Activated naive CD4-positive, alpha-beta T cell treated with anti-CD3 and anti-CD28 coated beads, Interleukin-2, amount 50 U/mL, for 16 hours (primary cell): Measurements from ENCODE around the gene ECPAS.
"Not testable (repeated sequence)": the region's sequence is repeated elsewhere in the genome, so short reads cannot be mapped to it uniquely, and the experiment has no call there.

Source experiments
- DNase-seq: peaks from one replicate; pipeline ENCODE4 v3.0.0-alpha.2; 2020

ECPAS gene

GRCh38 chr9:111475195-111475594 is 9.0 kb downstream of the ECPAS start:
- no peak for DNase-seq

GRCh38 chr9:111474385-111474784 is 9.8 kb downstream of the ECPAS start:
- DNase-seq, result no peak

DNA sequence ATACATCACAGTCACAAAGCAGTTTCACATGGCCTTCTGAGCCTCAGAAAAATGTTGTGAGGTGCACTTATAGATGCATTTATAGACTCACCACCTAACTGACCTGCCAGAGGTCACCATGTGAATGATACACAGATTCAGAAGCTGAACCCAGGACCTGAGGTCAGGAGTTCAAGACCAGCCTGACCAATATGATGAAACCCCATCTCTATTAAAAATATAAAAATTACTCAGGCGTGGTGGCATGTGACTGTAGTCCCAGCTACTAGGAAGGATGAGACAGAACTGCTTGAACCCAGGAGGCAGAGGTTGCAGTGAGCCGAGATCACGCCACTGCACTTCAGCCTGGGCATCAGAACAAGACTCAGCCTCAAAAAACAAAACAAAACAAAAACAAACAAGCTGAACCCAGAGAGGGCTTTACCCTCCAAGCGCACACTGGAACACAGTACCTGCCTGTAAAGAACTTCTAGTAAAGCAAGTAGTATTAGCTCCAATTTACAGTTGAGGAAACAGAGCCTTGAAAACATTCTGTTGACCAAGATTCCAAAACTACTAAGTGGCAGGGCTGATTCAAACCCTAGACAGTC is 16.3 kb downstream of the ECPAS start:
- no peak for DNase-seq

DNA sequence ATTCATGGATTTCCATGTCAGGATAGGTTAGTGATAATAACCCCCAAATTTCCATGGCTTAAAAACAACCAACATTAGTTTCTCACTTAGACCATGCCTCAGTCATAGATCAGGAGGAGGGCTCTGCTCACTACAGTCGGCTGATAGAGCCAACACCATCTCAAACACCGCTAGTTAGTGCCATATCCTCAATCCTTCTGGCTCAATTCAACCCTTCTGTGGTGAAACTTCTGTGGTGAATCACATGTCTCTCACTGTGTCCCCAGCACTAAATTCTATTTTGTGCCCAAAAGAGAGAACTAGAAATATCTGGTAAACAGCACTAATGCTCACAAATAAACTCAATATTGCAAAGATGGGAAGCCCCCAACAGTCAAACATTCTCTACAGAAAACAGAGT is 21.1 kb downstream of the ECPAS start:
- no peak for DNase-seq

DNA sequence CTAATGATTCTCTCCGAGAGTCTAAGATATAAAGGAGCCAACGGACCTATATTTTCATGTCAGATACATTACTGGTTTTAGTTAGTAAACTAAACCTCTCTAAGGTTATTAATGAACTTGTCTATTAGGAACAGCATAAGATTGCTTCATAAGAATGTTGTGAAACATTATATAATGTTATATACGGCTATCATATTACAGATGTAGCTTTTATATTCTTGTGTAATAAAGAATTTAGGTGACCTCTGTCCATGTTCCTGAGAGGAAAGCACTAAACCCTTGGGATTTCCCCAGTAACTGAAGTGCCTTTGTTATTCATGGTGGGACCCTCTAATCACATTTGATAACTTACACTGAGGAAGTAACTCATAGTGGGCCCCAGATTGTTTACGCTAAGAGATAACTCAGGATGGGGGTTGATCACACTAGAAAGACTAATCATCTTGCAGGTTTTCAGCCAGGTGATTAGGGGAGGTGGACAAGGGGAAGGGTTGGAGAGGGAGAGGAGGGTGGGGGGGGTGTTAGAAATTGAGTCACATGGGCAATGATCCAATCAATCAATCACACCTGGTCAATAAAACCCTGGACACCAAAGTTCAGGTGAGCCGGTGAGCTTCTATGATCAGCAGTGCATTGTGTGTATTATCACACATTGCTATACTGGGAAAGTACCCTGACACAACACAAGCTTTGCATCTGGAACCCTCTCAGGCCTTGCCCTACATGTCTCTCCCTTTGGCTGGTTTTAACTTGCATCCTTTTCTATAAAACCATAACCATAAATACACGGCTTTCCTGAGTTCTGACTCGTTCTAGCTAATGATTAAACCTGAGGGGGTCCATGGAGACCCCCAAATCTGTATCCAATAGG is 25.8 kb downstream of the ECPAS start:
- DNase-seq, result no peak

- DNase-seq, result no peak
These were observed 27.7 kb downstream of the ECPAS start for GRCh38 chr9:111456529-111456928.

DNA sequence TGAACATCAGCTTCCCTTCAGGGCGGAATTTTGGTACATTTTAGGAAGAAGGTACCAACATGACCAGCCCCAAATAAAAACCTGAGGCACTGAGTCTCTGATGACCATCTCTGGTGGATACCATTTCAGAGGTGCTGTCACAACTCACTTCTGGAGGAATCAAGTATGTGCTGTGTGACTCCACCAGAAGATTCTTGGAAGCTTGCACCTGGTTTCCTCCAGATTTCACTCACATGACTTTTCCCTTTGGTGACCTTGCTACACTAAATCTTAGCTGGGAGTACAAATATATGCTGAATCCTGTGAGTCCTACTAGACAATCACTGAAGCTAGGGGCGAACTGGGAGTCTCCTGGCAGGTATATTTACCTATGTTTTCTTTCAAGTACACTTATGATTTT is 28.5 kb downstream of the ECPAS start:
- DNase-seq, result no peak

GRCh38 chr9:111454751-111455150 is 29.4 kb downstream of the ECPAS start:
- no peak for DNase-seq

DNA sequence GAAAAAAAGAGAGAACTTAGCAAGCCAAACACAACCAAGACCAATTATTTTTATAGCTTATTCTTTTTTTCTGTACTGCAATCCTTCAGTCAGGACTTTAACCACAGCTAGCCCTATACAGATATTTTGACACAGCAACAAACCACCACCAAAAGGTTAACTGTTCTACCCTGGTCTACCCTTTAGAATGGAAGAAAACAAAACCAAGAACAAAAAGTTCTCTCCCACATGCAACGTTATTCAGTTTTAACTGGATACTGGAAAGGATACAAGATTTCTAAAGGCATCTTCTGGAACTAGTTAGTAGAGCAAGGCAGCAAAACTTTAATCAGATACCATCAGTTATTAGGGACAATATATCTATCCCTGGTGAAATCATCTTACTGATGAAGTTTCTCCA is 32.6 kb downstream of the ECPAS start:
- no peak for DNase-seq

DNA sequence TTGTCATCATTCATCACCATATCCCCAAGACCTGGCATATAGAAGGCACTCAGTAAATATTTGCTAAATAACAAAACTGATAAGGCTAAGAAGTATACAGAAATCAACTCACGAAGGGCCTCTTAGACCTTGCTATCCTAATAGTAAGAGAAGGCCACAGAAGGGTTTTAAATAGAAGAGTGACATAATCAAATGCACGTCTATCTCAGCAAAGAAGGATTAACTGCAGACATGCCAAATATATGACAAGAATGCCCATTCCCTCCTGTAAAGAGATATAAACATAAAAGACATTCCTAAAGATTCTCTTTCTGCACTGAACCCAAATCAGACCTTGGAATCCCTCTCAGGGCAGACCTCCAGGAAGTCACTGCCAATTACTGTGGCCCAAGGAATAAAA is 34.1 kb downstream of the ECPAS start:
- no peak for DNase-seq

DNA sequence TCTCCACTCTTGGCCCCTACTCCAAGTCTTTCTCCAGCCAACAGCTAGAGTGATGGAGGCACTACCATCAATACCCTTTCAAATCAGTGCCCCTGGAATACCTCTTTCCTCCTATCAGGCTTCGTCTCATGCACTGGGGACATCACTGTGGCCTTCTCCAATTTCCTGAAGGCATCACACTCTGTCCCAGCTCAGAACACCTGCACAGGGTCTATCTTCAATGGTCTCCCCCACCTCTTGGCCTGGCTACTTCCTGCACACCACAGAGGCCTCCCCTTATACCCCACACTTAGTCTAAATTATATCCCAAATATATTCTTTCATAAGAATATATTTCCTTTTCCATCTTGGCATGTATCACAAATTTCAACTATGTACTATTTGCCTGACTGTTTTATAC is 34.5 kb downstream of the ECPAS start:
- no peak for DNase-seq

GRCh38 chr9:111445799-111446198 is 38.4 kb downstream of the ECPAS start:
- DNase-seq, result not testable (repeated sequence)

- no peak for DNase-seq
These were observed 40.7 kb downstream of the ECPAS start for GRCh38 chr9:111443454-111443853.

DNA sequence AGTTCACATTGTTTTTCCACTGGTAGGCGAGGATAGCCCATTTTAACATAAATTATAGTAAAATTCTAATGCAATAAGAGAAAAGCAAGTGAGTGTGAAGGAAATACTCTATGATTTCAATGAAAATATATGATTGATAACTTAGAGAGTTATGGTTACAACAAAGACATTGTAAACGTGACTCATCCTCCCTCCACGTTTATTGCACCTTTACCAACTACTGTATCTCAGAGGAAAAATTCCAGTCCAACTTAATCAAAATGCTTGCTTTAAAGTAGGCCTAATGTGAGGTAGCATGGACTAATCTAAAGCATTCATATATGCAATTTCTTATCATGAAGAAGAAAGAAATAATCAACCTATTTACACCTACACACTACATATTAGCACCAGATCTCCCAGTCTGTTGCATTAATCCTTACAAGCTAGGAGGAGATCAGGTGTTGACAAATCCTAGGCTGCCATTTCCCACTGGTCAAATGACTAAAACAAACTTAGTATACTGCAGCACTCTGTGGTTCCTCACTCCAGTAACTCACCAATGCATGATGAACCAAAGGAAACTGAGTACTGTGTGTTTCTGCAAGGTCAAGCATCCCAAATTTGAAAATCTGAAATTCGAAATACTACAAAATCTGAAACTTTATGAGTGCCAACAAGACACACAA is 41.7 kb downstream of the ECPAS start:
- no peak for DNase-seq

DNA sequence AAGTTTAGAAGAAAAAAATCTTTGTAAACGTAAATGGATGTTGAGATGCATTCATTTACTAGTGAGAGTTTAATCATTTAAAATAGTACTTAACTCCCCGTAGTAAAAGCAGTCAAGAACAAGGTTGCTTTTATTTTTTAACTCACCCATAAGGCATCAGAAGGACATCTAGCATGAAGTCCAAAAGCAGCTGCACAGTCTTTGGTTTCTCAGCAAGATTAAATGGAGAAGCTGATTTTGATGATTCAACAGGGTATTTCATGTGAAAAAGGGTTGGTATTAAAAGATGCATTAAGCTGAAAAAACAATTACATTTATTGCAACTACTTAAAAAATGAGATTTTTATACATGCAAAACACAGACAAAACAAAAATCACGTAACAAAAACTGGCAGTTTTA is 44.0 kb downstream of the ECPAS start:
- no peak for DNase-seq

GRCh38 chr9:111438541-111439235 is 45.5 kb downstream of the ECPAS start:
- DNase-seq, result no peak

DNA sequence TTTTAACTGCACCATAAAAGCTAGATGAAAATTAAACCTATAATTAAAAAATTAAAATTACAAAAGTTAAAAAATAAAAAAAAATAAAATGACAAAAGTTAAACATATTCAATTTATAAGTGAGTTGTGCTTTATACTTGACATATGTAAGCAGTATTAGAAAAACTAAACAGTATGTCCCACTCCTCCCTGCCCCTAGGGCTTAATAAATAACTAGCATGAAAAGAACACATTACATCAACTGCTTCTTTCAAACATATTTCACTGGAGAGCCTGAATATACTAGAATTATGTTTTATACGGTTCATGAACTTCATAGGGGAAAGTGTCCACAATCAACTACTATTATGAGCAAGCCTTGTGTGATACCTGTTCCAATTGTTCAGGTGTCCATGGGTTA is 47.6 kb downstream of the ECPAS start:
- DNase-seq, result no peak

DNA sequence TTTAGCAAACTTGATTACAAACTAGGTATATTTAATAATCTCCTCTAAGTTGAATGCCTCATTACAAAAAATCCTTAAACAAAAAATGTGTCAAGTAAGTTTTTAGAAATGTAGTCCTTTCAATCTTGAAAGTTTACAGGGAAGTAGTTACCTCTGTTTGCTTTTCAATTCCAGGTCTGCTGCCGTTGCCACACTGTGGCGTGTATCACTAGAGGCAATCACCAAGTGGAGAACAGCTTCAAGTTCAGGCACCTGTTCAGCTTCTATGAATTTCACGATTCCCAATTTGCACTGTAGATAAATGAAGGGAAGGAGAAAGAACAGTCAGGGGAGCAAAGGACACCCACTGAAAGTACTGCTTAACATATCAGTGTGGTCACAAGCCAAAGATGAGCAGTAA is 51.1 kb downstream of the ECPAS start:
- DNase-seq, result no peak

DNA sequence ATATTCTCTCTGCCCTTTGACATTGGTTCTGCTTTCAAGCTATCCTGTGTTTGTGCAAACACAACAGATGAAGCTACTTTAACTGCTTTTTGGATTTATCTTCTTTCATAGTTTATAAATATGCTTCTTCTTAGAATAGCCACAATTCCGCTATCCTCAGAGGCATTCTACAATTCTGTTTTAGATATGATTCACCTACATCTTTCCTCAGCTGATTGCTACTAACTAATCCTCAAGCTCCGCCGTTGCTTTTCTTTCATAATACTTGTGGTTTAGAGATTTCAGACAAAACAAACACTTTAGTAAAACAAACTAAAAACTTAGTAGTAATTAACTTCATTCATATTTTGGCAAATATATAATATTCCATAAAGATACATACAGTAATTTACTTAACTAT is 52.5 kb downstream of the ECPAS start:
- DNase-seq, result no peak

- DNase-seq, result no peak
These were observed 55.0 kb downstream of the ECPAS start for GRCh38 chr9:111429175-111429574.

- no peak for DNase-seq
These were observed 57.0 kb downstream of the ECPAS start for GRCh38 chr9:111427186-111427585.

- DNase-seq, result no peak
These were observed 60.8 kb downstream of the ECPAS start for GRCh38 chr9:111423389-111423788.

DNA sequence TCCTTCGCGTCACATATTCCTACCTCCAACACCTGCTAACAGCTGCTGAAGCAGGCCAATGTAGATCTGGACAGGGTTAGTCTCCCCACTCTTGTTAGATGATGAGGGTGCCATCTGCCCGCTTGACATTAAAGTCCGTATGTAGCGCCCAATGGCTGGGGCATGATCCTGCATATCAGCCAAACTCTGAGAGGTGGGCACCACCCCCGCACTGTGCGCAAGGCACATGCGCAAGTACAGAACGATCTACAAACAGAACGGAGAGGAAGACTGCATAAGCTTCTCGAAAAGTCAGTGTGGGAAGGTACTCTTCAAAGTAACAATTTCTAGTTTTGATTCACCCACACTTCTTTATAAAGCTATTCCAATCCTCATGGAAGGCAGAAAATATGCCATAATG is 69.8 kb downstream of the ECPAS start:
- no peak for DNase-seq

- DNase-seq, result no peak
These were observed 70.2 kb downstream of the ECPAS start for GRCh38 chr9:111413996-111414395.
